Measurements from ENCODE around the gene MSL3B.

- TF ChIP-seq, protein P1, sequence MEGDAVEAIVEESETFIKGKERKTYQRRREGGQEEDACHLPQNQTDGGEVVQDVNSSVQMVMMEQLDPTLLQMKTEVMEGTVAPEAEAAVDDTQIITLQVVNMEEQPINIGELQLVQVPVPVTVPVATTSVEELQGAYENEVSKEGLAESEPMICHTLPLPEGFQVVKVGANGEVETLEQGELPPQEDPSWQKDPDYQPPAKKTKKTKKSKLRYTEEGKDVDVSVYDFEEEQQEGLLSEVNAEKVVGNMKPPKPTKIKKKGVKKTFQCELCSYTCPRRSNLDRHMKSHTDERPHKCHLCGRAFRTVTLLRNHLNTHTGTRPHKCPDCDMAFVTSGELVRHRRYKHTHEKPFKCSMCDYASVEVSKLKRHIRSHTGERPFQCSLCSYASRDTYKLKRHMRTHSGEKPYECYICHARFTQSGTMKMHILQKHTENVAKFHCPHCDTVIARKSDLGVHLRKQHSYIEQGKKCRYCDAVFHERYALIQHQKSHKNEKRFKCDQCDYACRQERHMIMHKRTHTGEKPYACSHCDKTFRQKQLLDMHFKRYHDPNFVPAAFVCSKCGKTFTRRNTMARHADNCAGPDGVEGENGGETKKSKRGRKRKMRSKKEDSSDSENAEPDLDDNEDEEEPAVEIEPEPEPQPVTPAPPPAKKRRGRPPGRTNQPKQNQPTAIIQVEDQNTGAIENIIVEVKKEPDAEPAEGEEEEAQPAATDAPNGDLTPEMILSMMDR (conservative IDR thresholded peaks at IDR 0.05 in 1 of 2, IDR thresholded peaks at IDR 0.05 in 1 of 2; ENCODE audit: extremely low read depth in 1 of 2, insufficient read depth in 1 of 2, low read depth in 1 of 2, low read length in 2 of 2): no peak
- no peak for TF ChIP-seq EZH2 (IDR thresholded peaks at IDR 0.05; ENCODE audit: borderline replicate concordance, low read length)
These were observed 46.0 kb downstream of the MSL3B start for GRCh38 chr2:233822101-233822771.

Data from mammary epithelial cell (primary cell).